Gastrocnemius medialis (tissue), 4 donors: ENCODE data around the gene NSRP1.

Experiments used
- CTCF ChIP-seq, 5 experiments: fragments of 450-650 bp in 3 of 5; fragments of 200-600 bp in 2 of 5; sonication (generic) in 2 of 5; IDR thresholded peaks in 4 of 5; conservative IDR thresholded peaks in 1 of 5; 1 replicate in 4 of 5; 2 replicates in 1 of 5; pipeline ENCODE4 v1.5.1; 2016 to 2019; ENCODE audit warnings: antibody characterized with exemption in 5 of 5, mild to moderate bottlenecking in 3 of 5, moderate library complexity in 3 of 5
- POLR2A ChIP-seq, 2 donors: fragments of 450-650 bp; IDR thresholded peaks; one replicate each; pipeline ENCODE4 v1.6.1; 2017; ENCODE audit warnings: antibody characterized with exemption in 2 of 2, mild to moderate bottlenecking in 2 of 2, moderate library complexity in 2 of 2

- TF ChIP-seq CTCF (IDR thresholded peaks at IDR 0.05 in 4 of 5, conservative IDR thresholded peaks at IDR 0.05 in 1 of 5) (no peak), POLR2A (IDR thresholded peaks at IDR 0.05) (no peak)
Measured at GRCh38 chr17:30234296-30234695, 117.7 kb downstream of the NSRP1 start.
